ENCODE data around the gene MACROD2. TPM values are rescaled to one million over a fixed set of nuclear protein-coding genes. Genes with fewer than 3 reads are reported as not detected.
"Not testable (repeated sequence)": the region's sequence is repeated elsewhere in the genome, so short reads cannot be mapped to it uniquely, and the experiment has no call there.

MACROD2 gene
- total and polyA plus RNA-seq, 4 donors = 0.66 to 10.5 (median 3.3) TPM

- Histone ChIP-seq H3K36me3 (ENCODE audit: control insufficient read depth in 4 of 4, insufficient read depth in 3 of 4, low read depth in 1 of 4, low read length in 3 of 4) (no peaks in the 10 kb centered on the region), H3K9ac (ENCODE audit: low read depth in 1 of 2, low read length in 2 of 2) (no peak overlapping the region), H3K4me1 (ENCODE audit: control insufficient read depth in 4 of 4, insufficient read depth in 4 of 4, low read length in 3 of 4) (no peaks in the 10 kb centered on the region), H3K4me3 (ENCODE audit: low read depth in 1 of 3, low read length in 3 of 3) (no peak overlapping the region), H3K27me3 (ENCODE audit: control insufficient read depth in 4 of 4, insufficient read depth in 4 of 4, low read length in 3 of 4) (no peaks in the 10 kb centered on the region), H3K27ac (ENCODE audit: low read depth in 1 of 2, low read length in 2 of 2) (no peak overlapping the region), H3K9me3 (ENCODE audit: control insufficient read depth in 4 of 4, low read length in 3 of 4) (no peaks in the 10 kb centered on the region)
- no peak for TF ChIP-seq FOXA2 (IDR thresholded peaks at IDR 0.05)
- no peak for TF ChIP-seq FOXA1 (IDR thresholded peaks at IDR 0.05)
- no peak for TF ChIP-seq RXRA (IDR thresholded peaks at IDR 0.05)
- no peak for TF ChIP-seq RAD21 (IDR thresholded peaks at IDR 0.05)
- TF ChIP-seq NR2F2 (IDR thresholded peaks at IDR 0.05) = no peak
- no peak for TF ChIP-seq MAX (IDR thresholded peaks at IDR 0.05)
- TF ChIP-seq EGR1 (IDR thresholded peaks at IDR 0.05; ENCODE audit: low read depth in 2 of 2) = no peak
- TF ChIP-seq ATF3 (IDR thresholded peaks at IDR 0.05) = no peak
- TF ChIP-seq SP1 (IDR thresholded peaks at IDR 0.05) = no peak
- TF ChIP-seq HNF4G (IDR thresholded peaks at IDR 0.05) = no peak
- TF ChIP-seq JUND (IDR thresholded peaks at IDR 0.05) = no peak
- no peak for TF ChIP-seq HNF4A (conservative IDR thresholded peaks at IDR 0.05)
- TF ChIP-seq TAF1 (conservative IDR thresholded peaks at IDR 0.05) = no peak
- TF ChIP-seq REST (IDR thresholded peaks at IDR 0.05) = no peak
- TF ChIP-seq ZBTB33 (IDR thresholded peaks at IDR 0.05) = no peak
- no peak for TF ChIP-seq CTCF (IDR thresholded peaks at IDR 0.05; ENCODE audit: low read depth, low read length, missing input control)
- DNase-seq (ENCODE audit: low spot score) = no peak
- 89% methylated on average over 7 of the region's 7 CpGs for WGBS
These were observed 41.3 kb downstream of the MACROD2 start for GRCh38 chr20:14036567-14036966.

GRCh38 chr20:14044712-14045276, 49.5 kb downstream of the MACROD2 start:
- 98% methylated on average over 28 of the region's 28 CpGs for WGBS
- H3K27ac ChIP-seq (ENCODE audit: low read depth in 1 of 2, low read length in 2 of 2); H3K4me3 ChIP-seq (ENCODE audit: low read depth in 1 of 3, low read length in 3 of 3); H3K4me1 ChIP-seq (ENCODE audit: control insufficient read depth in 4 of 4, insufficient read depth in 4 of 4, low read length in 3 of 4); DNase-seq (ENCODE audit: low spot score); H3K9me3 ChIP-seq (ENCODE audit: control insufficient read depth in 4 of 4, low read length in 3 of 4); H3K36me3 ChIP-seq (ENCODE audit: control insufficient read depth in 4 of 4, insufficient read depth in 3 of 4, low read depth in 1 of 4, low read length in 3 of 4); H3K9ac ChIP-seq (ENCODE audit: low read depth in 1 of 2, low read length in 2 of 2); H3K27me3 ChIP-seq (ENCODE audit: control insufficient read depth in 4 of 4, insufficient read depth in 4 of 4, low read length in 3 of 4): not testable (repeated sequence)

All from liver (tissue), 9 donors.